HG02763 (cell line): Measurements from ENCODE around the gene CEBPG.

Experiments used
- ATAC-seq: cut with Tn5 transposase; IDR thresholded peaks from one replicate; pipeline ENCODE4 v1.9.1; 2021; ENCODE audit warnings: mild to moderate bottlenecking, moderate library complexity; ENCODE audit not compliant: unreplicated experiment

The CEBPG gene

DNA sequence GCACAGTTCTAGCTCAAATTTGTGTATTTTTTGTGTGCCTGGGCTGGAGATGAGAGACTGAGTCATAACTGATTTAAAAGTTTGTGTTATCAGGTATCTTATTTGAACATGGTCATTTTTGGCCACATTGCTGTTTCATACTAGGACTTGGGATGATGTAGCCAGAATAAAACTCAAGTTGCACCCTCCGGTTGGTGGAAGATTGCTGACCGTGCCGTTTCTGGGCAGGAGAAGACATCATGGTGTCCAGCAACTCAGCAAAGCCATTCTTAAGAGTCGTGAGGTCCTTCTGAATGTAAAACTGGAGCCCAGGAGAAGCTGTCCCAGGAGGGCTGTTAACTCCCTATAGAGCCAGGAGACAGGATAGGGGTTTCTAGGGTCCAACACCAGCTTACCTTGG, 7.6 kb downstream of the CEBPG start:
- no peak for ATAC-seq

DNA sequence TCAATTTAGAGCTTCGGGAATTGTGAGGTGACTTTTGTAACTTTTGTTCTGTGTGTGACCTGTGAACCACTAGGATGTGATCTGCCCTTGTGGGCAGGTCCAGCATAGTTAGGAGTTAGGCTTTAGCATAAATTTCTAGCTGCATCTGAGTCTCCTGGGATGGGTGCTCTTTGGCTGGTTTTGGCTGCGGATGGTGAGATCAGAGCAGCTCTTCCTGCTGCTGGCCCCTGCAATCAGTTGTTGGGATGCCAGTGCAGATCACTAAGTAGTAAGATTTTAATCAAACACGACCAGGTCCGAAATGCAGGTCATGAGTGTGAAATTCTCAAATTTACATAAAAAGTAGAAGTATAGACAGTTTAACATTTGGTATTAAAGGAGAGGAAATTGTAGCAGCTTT, 8.5 kb downstream of the CEBPG start:
- no peak for ATAC-seq

DNA sequence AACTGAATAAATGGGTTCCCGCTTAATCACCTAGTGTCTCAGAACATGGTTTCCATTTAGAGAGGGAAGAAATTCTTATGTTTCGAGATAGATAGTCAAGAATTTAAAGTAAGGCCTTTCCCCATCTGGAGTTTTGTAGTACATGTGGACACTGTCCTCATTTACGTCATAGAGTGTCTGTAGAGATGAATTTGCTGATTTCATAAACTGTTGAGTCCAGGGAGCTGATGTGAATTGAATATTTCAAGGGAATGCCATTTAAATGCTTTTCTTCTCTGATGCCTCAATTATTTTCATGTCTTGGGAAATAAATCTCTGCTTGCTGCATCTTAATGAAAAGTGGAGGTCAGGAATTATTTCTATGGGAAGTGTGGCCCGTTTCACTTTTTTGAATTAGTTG, 9.5 kb downstream of the CEBPG start:
- no peak for ATAC-seq

GRCh38 chr19:33383720-33384292, 10.3 kb downstream of the CEBPG start:
- no peak for ATAC-seq

GRCh38 chr19:33384983-33385382, 11.5 kb downstream of the CEBPG start:
- ATAC-seq = no peak

DNA sequence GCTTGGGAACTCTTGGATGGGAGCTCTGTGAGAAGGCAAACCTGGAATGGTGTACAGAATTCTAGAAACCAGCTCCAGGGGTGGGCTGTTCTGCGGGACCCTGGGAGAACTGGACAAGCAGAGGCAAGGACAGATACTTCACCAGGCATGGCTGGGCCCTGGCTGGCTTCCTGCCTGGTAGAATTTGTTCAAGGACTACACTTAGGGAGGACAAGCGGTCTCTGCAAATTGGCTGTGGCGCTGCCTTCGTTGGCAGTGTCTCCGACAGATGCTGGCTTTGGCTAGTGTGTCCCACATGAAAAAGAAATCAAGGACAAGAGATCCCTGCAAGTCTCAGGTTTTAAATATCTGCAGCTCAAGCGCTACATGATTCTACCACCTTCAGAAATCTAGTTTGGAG, 12.4 kb downstream of the CEBPG start:
- no peak for ATAC-seq

DNA sequence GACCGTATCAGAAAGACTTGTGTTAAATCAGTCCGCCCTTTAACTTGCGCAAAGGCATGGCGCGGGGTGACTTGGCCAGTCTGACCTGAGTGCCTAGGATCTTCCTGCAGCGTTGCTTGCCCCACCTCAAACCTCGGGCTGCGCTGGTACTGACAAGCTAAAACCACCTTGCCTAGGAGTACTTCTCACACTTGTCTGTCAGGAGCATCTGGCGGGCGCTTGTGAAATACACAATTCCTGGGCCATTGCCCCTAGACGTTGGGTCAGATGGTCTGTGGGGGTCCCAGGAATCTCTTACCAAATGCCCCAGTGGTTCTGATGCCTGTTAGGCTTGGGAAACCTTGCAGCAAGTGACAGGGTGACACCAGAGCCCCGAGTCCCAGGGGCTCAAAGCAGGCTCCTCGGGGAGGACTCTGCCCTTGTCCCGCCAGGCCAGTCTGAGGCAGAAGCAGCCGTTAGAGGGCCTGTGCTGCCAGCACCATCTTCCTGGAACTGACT, 12.9 kb downstream of the CEBPG start:
- no peak for ATAC-seq

- no peak for ATAC-seq
Observed at GRCh38 chr19:33387351-33388230, 14.1 kb downstream of the CEBPG start.

GRCh38 chr19:33388231-33388724, 14.8 kb downstream of the CEBPG start:
- ATAC-seq = no peak

- ATAC-seq = no peak
Observed at GRCh38 chr19:33388725-33389420, 15.4 kb downstream of the CEBPG start.

GRCh38 chr19:33389421-33390100, 16.1 kb downstream of the CEBPG start:
- no peak for ATAC-seq

GRCh38 chr19:33390101-33390907, 16.8 kb downstream of the CEBPG start:
- ATAC-seq = no peak

GRCh38 chr19:33390908-33391630, 17.6 kb downstream of the CEBPG start:
- no peak for ATAC-seq

- ATAC-seq = no peak
Observed at GRCh38 chr19:33391631-33392249, 18.2 kb downstream of the CEBPG start.

DNA sequence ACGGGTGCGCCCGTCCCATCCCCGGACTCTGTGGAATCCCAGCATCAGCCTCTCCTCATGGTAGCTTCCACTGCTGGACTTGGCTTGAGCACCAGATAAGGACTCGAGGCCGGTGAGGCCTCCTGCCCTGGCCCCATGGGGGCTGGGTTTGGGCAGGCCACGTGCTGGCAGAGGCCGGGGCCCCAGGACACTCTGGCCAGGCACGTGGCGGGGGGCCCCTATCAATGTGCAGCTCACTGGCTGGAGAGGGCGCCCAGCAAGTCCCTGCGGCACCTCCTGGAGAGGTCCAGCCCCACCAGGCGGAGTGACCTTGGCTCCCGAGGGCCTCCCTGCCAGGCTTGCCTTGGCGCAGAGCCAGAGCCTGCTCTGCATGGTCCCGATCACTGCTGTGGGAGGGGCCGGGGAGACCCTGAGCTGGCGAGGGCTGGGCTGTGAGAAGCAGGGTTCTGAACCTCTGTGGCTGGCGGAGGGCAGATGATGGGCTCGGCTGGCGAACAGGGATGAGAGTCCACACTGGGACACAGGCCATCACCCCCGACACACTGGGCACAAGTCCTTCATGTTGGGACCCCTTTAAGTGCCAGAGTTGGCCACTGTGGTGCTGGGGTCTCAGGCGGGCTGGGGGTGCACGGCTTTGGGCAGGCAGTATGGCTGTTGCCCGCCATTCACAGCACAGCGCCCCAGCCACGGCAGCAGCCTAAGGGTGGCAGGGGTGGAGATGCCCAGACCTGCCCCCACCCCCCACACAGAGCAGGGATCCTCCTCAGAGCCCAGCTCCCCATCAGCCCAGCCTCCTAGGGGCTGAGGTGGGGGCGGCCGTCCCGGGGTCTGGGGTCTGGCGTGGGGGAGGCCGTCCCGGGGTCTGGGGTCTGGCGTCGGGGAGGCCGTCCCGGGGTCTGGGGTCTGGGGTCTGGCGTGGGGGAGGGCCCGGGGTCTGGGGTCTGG, 19.1 kb downstream of the CEBPG start:
- no peak for ATAC-seq

DNA sequence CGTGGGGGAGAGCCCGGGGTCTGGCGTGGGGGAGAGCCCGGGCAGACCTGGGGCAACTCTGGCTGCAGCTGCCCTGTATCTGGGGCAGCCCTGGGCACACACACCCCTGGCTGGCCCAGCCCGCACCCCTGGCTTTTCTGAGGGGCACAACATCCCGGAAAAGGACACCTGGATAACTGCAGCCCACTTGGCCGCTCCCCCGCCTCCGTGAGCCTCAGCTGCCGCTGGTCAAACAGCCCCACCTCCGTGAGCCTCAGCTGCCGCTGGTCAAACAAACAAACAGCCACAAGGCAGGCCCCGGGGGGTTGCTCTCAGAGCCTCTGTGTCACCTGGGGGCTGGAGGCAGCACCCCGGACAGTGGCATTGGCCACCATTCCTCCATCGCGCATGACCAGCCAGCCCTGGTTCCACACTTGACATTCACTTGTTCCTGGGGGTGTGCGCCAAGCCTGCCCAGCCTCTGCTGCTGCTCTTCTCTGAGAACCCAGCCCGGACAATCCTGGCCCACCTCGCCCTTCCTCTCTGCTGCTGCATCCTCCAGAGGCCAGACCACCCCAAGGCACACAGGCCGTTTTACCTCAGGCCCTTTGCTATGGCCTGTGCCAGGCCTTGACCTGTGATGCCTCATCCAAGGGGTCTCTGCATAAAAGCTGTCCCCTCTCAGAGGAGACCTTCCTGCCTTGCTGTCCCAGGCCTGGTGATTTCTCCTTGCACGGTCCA, 19.9 kb downstream of the CEBPG start:
- no peak for ATAC-seq

DNA sequence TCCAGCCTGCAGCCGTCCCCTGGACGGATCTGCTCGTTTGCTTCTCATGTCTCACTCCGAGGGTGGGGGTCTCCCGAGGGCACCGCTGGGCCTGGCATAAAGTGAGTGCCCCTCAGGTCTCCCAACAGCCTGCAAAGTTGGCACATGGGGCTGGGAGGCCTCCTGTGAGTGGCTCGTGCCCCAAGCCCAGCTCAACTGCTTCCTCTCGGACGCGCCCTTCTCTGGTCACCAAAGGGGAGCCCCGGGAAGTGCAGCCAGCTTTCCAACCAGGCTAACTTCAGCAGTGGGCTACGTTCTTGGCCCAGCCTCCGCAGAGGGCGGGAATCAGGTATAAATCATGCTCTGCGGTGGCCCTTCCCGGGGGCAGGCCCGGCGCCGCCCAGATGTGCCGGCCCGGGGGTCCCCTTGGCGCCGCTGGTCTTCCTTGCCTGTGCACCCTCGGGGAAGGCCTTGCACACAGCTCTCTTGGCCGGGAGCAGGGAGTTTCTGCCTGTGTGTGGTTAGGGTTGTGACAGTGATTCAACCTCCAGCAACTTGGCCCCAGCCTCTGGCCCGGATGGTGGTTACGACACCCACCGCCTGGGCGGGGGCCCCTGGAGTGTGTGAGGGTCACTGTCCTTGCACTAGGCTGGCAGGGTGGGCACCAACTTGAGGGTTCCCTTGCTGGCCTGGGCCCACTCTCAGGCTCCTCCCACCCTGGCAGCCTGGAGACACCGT, 20.7 kb downstream of the CEBPG start:
- no peak for ATAC-seq
